Neural progenitor cell (in vitro differentiated cells): Measurements from ENCODE around the gene ABHD2. TPM values are rescaled to one million over a fixed set of nuclear protein-coding genes. Genes with fewer than 3 reads are reported as not detected.
"Not testable (repeated sequence)": the region's sequence is repeated elsewhere in the genome, so short reads cannot be mapped to it uniquely, and the experiment has no call there.

Source experiments
- DNase-seq: peaks from one replicate; pipeline ENCODE4 v3.0.0-alpha.2; 2016; ENCODE audit warnings: low spot score
- H2AFZ ChIP-seq: fragments of 200-600 bp; sonication (generic); replicated peaks from 2 replicates; pipeline ENCODE4 v1.6.1; 2016; ENCODE audit warnings: antibody characterized with exemption
- H3F3A ChIP-seq: fragments of 200-600 bp; sonication (generic); 2 replicates; pipeline ENCODE4 v1.6.1; 2016; ENCODE audit warnings: antibody characterized with exemption, low read depth
- H3K27ac ChIP-seq: fragments of 200-600 bp; sonication (generic); 2 replicates; pipeline ENCODE4 v1.5.1; 2016; ENCODE audit warnings: mild to moderate bottlenecking
- H3K27me3 ChIP-seq: fragments of 200-600 bp; sonication (generic); 2 replicates; pipeline ENCODE4 v1.6.1; 2016; ENCODE audit warnings: mild to moderate bottlenecking, moderate library complexity
- H3K36me3 ChIP-seq: fragments of 200-600 bp; sonication (generic); 2 replicates; pipeline ENCODE4 v1.5.1; 2016
- H3K4me1 ChIP-seq: fragments of 200-600 bp; sonication (generic); 2 replicates; pipeline ENCODE4 v1.6.1; 2016; ENCODE audit warnings: mixed run types
- H3K4me2 ChIP-seq: fragments of 200-600 bp; sonication (generic); 2 replicates; pipeline ENCODE4 v1.6.1; 2016
- H3K4me3 ChIP-seq: fragments of 200-600 bp; sonication (generic); 2 replicates; pipeline ENCODE4 v1.5.1; 2016
- H3K79me2 ChIP-seq: fragments of 200-600 bp; sonication (generic); 2 replicates; pipeline ENCODE4 v1.6.1; 2016; ENCODE audit warnings: low read depth
- H3K9ac ChIP-seq: fragments of 200-600 bp; sonication (generic); 2 replicates; pipeline ENCODE4 v1.6.1; 2016
- H3K9me3 ChIP-seq: fragments of 200-600 bp; sonication (generic); 2 replicates; pipeline ENCODE4 v1.5.1; 2016; ENCODE audit warnings: low read depth
- H4K20me1 ChIP-seq: fragments of 200-600 bp; sonication (generic); 2 replicates; pipeline ENCODE4 v1.6.1; 2016; ENCODE audit warnings: low read depth
- H3K27ac Mint-ChIP-seq: 3 replicates; pipeline ENCODE4 v1.8.0; 2021; ENCODE audit warnings: mixed read lengths
- H3K27me3 Mint-ChIP-seq: 2 replicates; pipeline ENCODE4 v1.8.0; 2022; ENCODE audit warnings: low read depth, mild to moderate bottlenecking, inconsistent platforms, moderate library complexity, mixed read lengths; ENCODE audit not compliant: insufficient read depth
- H3K36me3 Mint-ChIP-seq: 3 replicates; pipeline ENCODE4 v1.8.0; 2021; ENCODE audit warnings: mixed read lengths
- H3K4me1 Mint-ChIP-seq: 3 replicates; pipeline ENCODE4 v1.8.0; 2021; ENCODE audit warnings: mixed read lengths
- H3K4me3 Mint-ChIP-seq: 3 replicates; pipeline ENCODE4 v1.8.0; 2021; ENCODE audit warnings: mild to moderate bottlenecking, moderate library complexity, mixed read lengths
- H3K9me3 Mint-ChIP-seq: 3 replicates; pipeline ENCODE4 v1.8.0; 2020; ENCODE audit warnings: mixed read lengths
- EZH2 ChIP-seq: fragments of 200-600 bp; sonication (generic); IDR thresholded peaks from 2 replicates; pipeline ENCODE4 v1.6.1; 2017; ENCODE audit warnings: antibody characterized with exemption, mild to moderate bottlenecking, moderate library complexity
- EZH2phosphoT487 ChIP-seq: fragments of 200-600 bp; sonication (generic); IDR thresholded peaks from 2 replicates; pipeline ENCODE4 v1.6.1; 2017; ENCODE audit warnings: antibody characterized with exemption
- total RNA-seq: library from RNA; depleted of rRNA; stranded (reverse); fragments of >200 nt; gene quantifications from 2 replicates; pipeline ENCODE4 v1.2.3, GENCODE V29; 2015; ENCODE audit warnings: low replicate concordance
- TF ChIP-seq, protein P1 (sequence below): fragments of 200-600 bp; sonication (generic); IDR thresholded peaks from 2 replicates; pipeline ENCODE4 v1.5.1; 2017; ENCODE audit warnings: antibody characterized with exemption, mild to moderate bottlenecking

The ABHD2 gene
- total RNA-seq, 1 donor from 2014 or later: 10.9 TPM

DNA sequence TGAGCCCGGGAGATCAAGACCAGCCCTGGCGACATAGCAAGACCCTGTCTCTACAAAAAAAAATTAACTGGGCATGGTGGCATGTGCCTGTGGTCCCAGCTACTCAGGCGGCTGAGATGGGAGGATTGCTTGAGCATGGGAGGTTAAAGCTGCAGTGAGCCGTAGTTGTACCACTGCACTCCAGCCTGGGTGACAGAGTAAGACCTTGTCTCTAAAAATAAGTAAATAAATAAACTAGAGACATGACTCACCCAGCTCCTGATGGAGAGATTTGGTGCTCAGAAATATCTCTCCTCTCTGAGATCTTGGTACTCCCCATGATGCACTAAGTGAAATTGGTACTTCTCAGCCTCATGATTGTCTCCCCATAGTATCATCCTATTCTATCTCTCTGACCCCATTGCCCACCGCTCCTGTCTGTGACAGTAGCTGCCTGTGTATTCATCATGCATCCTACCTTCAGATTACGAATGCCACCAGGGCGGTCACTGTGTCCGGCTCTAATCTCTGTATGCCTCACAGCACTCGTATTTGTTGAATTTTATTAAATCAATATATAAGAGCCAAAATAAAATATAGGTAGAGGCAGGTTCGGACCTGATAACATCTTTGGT is 50.9 kb downstream of the ABHD2 start:
- Mint-ChIP-seq H3K9me3 (no peaks in the 10 kb centered on the region), H3K27me3 (peaks cover 2% of the 10 kb centered on the region), H3K4me3 (no peak overlapping the region), H3K36me3 (peaks cover 6% of the 10 kb centered on the region), H3K4me1 (no peaks in the 10 kb centered on the region), H3K27ac (no peak overlapping the region)
- H3K27ac ChIP-seq: no peak overlapping the region
- no peaks in the 10 kb centered on the region for H3K36me3 ChIP-seq
- no peak overlapping the region for H2AFZ ChIP-seq
- H3K27me3 ChIP-seq: no peaks in the 10 kb centered on the region
- H3K4me2 ChIP-seq: no peak overlapping the region
- no peak for DNase-seq
- TF ChIP-seq, protein P1, sequence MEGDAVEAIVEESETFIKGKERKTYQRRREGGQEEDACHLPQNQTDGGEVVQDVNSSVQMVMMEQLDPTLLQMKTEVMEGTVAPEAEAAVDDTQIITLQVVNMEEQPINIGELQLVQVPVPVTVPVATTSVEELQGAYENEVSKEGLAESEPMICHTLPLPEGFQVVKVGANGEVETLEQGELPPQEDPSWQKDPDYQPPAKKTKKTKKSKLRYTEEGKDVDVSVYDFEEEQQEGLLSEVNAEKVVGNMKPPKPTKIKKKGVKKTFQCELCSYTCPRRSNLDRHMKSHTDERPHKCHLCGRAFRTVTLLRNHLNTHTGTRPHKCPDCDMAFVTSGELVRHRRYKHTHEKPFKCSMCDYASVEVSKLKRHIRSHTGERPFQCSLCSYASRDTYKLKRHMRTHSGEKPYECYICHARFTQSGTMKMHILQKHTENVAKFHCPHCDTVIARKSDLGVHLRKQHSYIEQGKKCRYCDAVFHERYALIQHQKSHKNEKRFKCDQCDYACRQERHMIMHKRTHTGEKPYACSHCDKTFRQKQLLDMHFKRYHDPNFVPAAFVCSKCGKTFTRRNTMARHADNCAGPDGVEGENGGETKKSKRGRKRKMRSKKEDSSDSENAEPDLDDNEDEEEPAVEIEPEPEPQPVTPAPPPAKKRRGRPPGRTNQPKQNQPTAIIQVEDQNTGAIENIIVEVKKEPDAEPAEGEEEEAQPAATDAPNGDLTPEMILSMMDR: no peak
- TF ChIP-seq EZH2: no peak
- no peak for TF ChIP-seq EZH2phosphoT487
- no peaks in the 10 kb centered on the region for H3K9me3 ChIP-seq
- no peaks in the 10 kb centered on the region for H3K79me2 ChIP-seq
- no peak overlapping the region for H3K4me3 ChIP-seq
- H3K4me1 ChIP-seq: no peaks in the 10 kb centered on the region
- H3F3A ChIP-seq: no peaks in the 10 kb centered on the region
- H3K9ac ChIP-seq: no peak overlapping the region
- H4K20me1 ChIP-seq: no peaks in the 10 kb centered on the region

DNA sequence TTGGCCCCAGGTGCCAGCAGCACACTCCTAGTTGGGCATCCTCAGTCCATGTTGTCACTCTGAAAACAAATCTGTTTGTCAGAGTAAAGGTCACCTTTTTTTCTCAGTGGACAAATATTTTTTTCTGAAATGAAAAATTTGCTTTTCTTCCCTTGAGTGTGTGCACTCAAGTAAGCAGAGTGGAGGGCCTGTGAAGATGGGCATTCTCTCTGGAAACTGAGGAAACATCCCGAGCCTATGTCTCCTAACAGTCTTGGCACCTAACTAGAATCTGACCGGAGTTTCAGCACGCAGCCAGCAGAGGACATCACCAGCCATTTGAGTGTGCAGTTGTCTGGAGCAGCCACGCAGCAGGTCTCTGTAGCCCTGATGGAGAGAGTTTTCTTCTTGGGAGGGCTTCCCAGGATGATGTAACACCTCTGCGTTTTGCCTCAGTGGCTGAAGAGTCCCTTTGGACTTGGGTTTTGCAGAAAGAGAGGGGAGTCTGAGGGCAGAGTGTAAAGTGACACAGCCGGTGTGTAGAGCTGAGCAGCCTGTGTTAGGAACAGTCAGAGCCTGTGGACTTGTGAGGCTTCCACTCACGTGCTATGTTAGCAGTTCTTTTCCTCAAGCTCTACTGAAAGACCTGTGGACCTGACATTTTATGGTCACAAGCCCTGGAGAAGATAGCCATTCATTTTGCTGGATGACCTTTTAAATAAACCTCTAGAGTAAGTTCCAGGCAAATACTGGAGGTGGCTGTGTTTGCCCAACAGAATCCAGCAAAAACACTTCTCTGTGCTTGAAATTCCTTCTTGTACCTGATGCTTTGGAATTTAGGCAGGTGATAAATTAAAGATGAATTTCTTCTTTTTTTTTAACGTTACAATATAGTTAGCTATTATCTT is 51.6 kb downstream of the ABHD2 start:
- H4K20me1 ChIP-seq: no peaks in the 10 kb centered on the region
- no peak overlapping the region for H3K4me2 ChIP-seq
- no peak overlapping the region for H3K4me3 ChIP-seq
- H3K27me3 Mint-ChIP-seq: peaks cover 2% of the 10 kb centered on the region
- H2AFZ ChIP-seq: no peak overlapping the region
- H3K9me3 ChIP-seq: no peaks in the 10 kb centered on the region
- no peak overlapping the region for H3K9ac ChIP-seq
- H3K4me3 Mint-ChIP-seq: no peak overlapping the region
- H3K4me1 ChIP-seq: no peaks in the 10 kb centered on the region
- peak; percentile 31 for DNase-seq
- no peaks in the 10 kb centered on the region for H3F3A ChIP-seq
- TF ChIP-seq EZH2phosphoT487 (no peak), EZH2 (no peak)
- TF ChIP-seq, protein P1: peak; percentile 27
- H3K27ac Mint-ChIP-seq: peak overlapping the region; percentile 22
- no peak overlapping the region for H3K27ac ChIP-seq
- H3K27me3 ChIP-seq: no peaks in the 10 kb centered on the region
- H3K36me3 ChIP-seq: no peaks in the 10 kb centered on the region
- H3K9me3 Mint-ChIP-seq: no peaks in the 10 kb centered on the region
- H3K79me2 ChIP-seq: no peaks in the 10 kb centered on the region
- H3K36me3 Mint-ChIP-seq: peaks cover 6% of the 10 kb centered on the region
- no peaks in the 10 kb centered on the region for H3K4me1 Mint-ChIP-seq

DNA sequence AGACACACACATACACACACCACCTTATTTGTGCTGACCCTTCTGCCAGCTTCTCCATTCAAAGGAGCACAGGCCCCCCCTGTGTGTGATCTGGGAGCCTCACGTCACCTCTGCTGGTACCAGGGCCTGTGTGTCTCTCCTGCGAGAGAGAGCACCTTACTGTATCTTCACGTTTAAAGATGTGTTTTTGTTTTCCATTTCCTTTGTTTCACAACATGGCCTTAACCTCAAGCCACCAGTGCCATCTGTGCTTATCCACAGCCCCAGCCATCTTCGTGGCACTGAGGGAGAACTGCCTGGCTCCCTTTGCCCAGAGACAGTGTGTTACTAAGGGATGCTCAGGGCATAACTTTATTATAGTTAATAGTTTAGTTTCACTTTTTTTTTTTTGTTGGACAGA is 52.3 kb downstream of the ABHD2 start:
- no peak overlapping the region for H2AFZ ChIP-seq
- no peaks in the 10 kb centered on the region for H3K79me2 ChIP-seq
- H3K36me3 ChIP-seq: no peaks in the 10 kb centered on the region
- H3K4me2 ChIP-seq: no peak overlapping the region
- no peak overlapping the region for H3K4me3 Mint-ChIP-seq
- H3K27ac Mint-ChIP-seq: no peak overlapping the region
- no peaks in the 10 kb centered on the region for H3K27me3 ChIP-seq
- no peaks in the 10 kb centered on the region for H4K20me1 ChIP-seq
- H3K9me3 Mint-ChIP-seq: no peaks in the 10 kb centered on the region
- H3K4me1 Mint-ChIP-seq: no peaks in the 10 kb centered on the region
- H3K4me3 ChIP-seq: no peak overlapping the region
- no peaks in the 10 kb centered on the region for H3F3A ChIP-seq
- no peak for DNase-seq
- H3K36me3 Mint-ChIP-seq: peaks cover 6% of the 10 kb centered on the region
- H3K9ac ChIP-seq: no peak overlapping the region
- TF ChIP-seq EZH2 (no peak), EZH2phosphoT487 (no peak)
- TF ChIP-seq, protein P1: no peak
- H3K27ac ChIP-seq: no peak overlapping the region
- no peaks in the 10 kb centered on the region for H3K4me1 ChIP-seq
- peaks cover 3% of the 10 kb centered on the region for H3K27me3 Mint-ChIP-seq
- no peaks in the 10 kb centered on the region for H3K9me3 ChIP-seq

DNA sequence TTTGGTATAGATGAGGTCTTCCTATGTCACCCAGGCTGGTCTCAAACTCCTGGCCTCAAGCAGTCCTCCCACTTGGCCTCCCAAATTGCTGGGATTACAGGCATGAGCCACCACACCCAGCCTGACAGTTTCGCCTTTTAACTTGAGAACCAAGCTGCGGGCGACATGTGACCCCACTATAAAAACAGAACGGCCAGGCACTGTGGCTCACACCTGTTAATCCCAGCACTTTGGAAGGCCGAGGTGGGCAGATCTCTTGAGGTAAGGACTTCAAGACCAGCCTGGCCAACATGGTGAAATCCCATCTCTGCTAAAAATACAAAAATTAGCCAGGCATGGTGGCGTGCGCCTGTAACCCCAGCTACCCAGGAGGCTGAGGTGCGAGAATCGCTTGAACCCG is 52.9 kb downstream of the ABHD2 start:
- H3K36me3 Mint-ChIP-seq, H3K27ac ChIP-seq, DNase-seq, H3K36me3 ChIP-seq, H3K9me3 Mint-ChIP-seq, H2AFZ ChIP-seq, H3K9ac ChIP-seq, H3K27ac Mint-ChIP-seq, H3K27me3 ChIP-seq, H3K4me2 ChIP-seq, H3K79me2 ChIP-seq, H4K20me1 ChIP-seq, H3F3A ChIP-seq, H3K4me3 Mint-ChIP-seq, H3K27me3 Mint-ChIP-seq, H3K9me3 ChIP-seq, H3K4me1 ChIP-seq, H3K4me1 Mint-ChIP-seq, H3K4me3 ChIP-seq: not testable (repeated sequence)
